Chondrocyte (in vitro differentiated cells): ENCODE results near the gene RGS6. TPM values are rescaled to one million over a fixed set of nuclear protein-coding genes. Genes with fewer than 3 reads are reported as not detected.

ENCODE experiments used
- DNase-seq: peaks from one replicate; pipeline ENCODE4 v3.0.0; 2021; ENCODE audit warnings: mixed read lengths, low spot score
- H3K27ac Mint-ChIP-seq: one replicate; pipeline ENCODE4 v1.8.0; 2021; ENCODE audit warnings: mild to moderate bottlenecking, moderate library complexity, mixed read lengths; ENCODE audit not compliant: unreplicated experiment
- H3K27me3 Mint-ChIP-seq: 2 replicates; pipeline ENCODE4 v1.8.0; 2021; ENCODE audit warnings: low read depth, mixed read lengths
- H3K36me3 Mint-ChIP-seq: 2 replicates; pipeline ENCODE4 v1.8.0; 2021; ENCODE audit warnings: low read depth, mixed read lengths
- H3K4me1 Mint-ChIP-seq: 2 replicates; pipeline ENCODE4 v1.8.0; 2021; ENCODE audit warnings: low read depth, mild to moderate bottlenecking, mixed read lengths
- H3K4me3 Mint-ChIP-seq: one replicate; pipeline ENCODE4 v1.8.0; 2021; ENCODE audit warnings: mild to moderate bottlenecking, moderate library complexity, mixed read lengths; ENCODE audit not compliant: unreplicated experiment
- H3K9me3 Mint-ChIP-seq: 2 replicates; pipeline ENCODE4 v1.8.0; 2021; ENCODE audit warnings: low read depth, mixed read lengths
- CTCF ChIP-seq: fragments of 200-600 bp; sonication (generic); IDR thresholded peaks from 2 replicates; pipeline ENCODE4 v1.5.0; 2021; ENCODE audit warnings: antibody characterized with exemption, mild to moderate bottlenecking, moderate library complexity
- total RNA-seq: library from RNA; stranded (reverse); gene quantifications from 3 replicates; pipeline ENCODE4 v1.2.1, GENCODE V29; 2021

Gene RGS6
- total RNA-seq, 1 donor from 2014 or later, result 0.12 TPM

- H3K4me1 Mint-ChIP-seq, result no peaks in the 10 kb centered on the region
- no peak for TF ChIP-seq CTCF
- no peak overlapping the region for H3K4me3 Mint-ChIP-seq
- no peaks in the 10 kb centered on the region for H3K36me3 Mint-ChIP-seq
- no peak overlapping the region for H3K27ac Mint-ChIP-seq
- peaks cover 14% of the 10 kb centered on the region for H3K9me3 Mint-ChIP-seq
- peaks cover 7% of the 10 kb centered on the region for H3K27me3 Mint-ChIP-seq
- no peak for DNase-seq
These were observed 179.7 kb downstream of the RGS6 start for GRCh38 chr14:72111911-72112310.

GRCh38 chr14:72118841-72119240 is 186.6 kb downstream of the RGS6 start:
- Mint-ChIP-seq H3K27me3 (peaks cover 7% of the 10 kb centered on the region), H3K27ac (no peak overlapping the region), H3K4me1 (peaks cover 5% of the 10 kb centered on the region), H3K36me3 (no peaks in the 10 kb centered on the region), H3K4me3 (no peak overlapping the region), H3K9me3 (no peaks in the 10 kb centered on the region)
- DNase-seq, result no peak
- no peak for TF ChIP-seq CTCF

GRCh38 chr14:72120315-72120714 is 188.1 kb downstream of the RGS6 start:
- H3K27ac Mint-ChIP-seq, result no peak overlapping the region
- no peaks in the 10 kb centered on the region for H3K36me3 Mint-ChIP-seq
- no peak for TF ChIP-seq CTCF
- H3K9me3 Mint-ChIP-seq, result no peaks in the 10 kb centered on the region
- no peak for DNase-seq
- H3K4me3 Mint-ChIP-seq, result no peak overlapping the region
- H3K27me3 Mint-ChIP-seq, result peaks cover 2% of the 10 kb centered on the region
- H3K4me1 Mint-ChIP-seq, result peaks cover 5% of the 10 kb centered on the region

GRCh38 chr14:72123755-72124154 is 191.5 kb downstream of the RGS6 start:
- Mint-ChIP-seq H3K27ac (no peak overlapping the region), H3K9me3 (no peaks in the 10 kb centered on the region), H3K27me3 (peaks cover 7% of the 10 kb centered on the region), H3K4me3 (no peak overlapping the region), H3K4me1 (peaks cover 5% of the 10 kb centered on the region), H3K36me3 (no peaks in the 10 kb centered on the region)
- no peak for TF ChIP-seq CTCF
- DNase-seq, result no peak

- H3K27ac Mint-ChIP-seq, result no peak overlapping the region
- no peaks in the 10 kb centered on the region for H3K36me3 Mint-ChIP-seq
- no peak for DNase-seq
- peaks cover 7% of the 10 kb centered on the region for H3K27me3 Mint-ChIP-seq
- H3K9me3 Mint-ChIP-seq, result no peaks in the 10 kb centered on the region
- H3K4me1 Mint-ChIP-seq, result peaks cover 5% of the 10 kb centered on the region
- no peak for TF ChIP-seq CTCF
- no peak overlapping the region for H3K4me3 Mint-ChIP-seq
These were observed 191.9 kb downstream of the RGS6 start for GRCh38 chr14:72124171-72124570.
